Measurements from ENCODE around the gene SDK1.

Gene SDK1

DNA sequence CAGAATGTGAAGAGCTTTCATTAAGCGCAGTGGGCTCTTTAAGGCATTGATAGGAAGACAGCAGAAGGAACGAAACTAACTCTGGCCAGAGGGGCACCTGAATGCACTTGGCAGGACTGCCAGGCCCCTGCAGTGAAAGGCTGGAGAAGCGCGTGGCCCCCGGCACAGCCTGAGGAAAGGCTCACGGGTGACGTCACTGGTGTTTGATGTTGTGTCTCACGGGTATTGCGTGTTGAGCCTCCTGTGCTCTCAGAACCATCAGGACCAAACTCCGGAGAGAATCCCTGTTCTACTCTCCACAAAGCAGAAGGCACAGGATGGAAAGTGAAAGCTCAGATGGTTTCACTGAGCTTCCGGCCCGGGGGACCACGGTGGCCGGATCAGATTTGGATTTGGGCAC is 865.3 kb downstream of the SDK1 start:
- ChIA-PET CTCF (no interaction called here), POLR2A (no interaction called here)
- no peak for DNase-seq (ENCODE audit: extremely low spot score)
- no peak for TF ChIP-seq CTBP1 (IDR thresholded peaks at IDR 0.05; ENCODE audit: borderline replicate concordance)
- TF ChIP-seq FOXM1 (IDR thresholded peaks at IDR 0.05; ENCODE audit: borderline replicate concordance): no peak
- no peak for TF ChIP-seq TARDBP (IDR thresholded peaks at IDR 0.05)
- no peak for TF ChIP-seq ARNT (IDR thresholded peaks at IDR 0.05)
- no peak for TF ChIP-seq ELF4 (IDR thresholded peaks at IDR 0.05)
- no peak for TF ChIP-seq SP1 (IDR thresholded peaks at IDR 0.05)
- TF ChIP-seq SUZ12 (IDR thresholded peaks at IDR 0.05): no peak
- no peak for TF ChIP-seq HDGF (IDR thresholded peaks at IDR 0.05; ENCODE audit: borderline replicate concordance)
- no peak for TF ChIP-seq ZNF384 (IDR thresholded peaks at IDR 0.05)
- no peak for TF ChIP-seq NFRKB (IDR thresholded peaks at IDR 0.05)
- TF ChIP-seq L3MBTL2 (conservative IDR thresholded peaks at IDR 0.05): no peak
- no peak for TF ChIP-seq FOXK2 (IDR thresholded peaks at IDR 0.05)
- no peak for TF ChIP-seq LEF1 (IDR thresholded peaks at IDR 0.05; ENCODE audit: borderline replicate concordance)
- TF ChIP-seq FOXA1 (IDR thresholded peaks at IDR 0.05): no peak

DNA sequence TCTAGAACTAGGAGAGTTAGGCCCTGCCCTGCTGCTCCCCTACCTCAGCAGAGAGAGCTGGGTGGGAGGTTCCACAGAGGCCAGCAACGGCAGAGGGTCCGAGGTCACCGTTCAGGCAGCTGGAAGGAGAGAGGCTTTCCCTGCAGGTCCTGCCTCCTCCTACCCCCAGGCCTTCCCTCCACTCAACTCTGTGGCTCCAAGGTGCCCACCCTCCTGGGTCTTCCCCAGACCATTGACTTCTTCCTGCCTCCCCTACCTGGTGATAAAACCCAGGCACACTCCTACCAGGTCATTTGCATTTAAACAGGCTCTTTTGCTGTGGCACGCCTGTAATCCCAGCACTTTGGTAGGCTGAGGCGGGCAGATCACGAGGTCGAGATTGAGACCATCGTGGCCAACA is 865.8 kb downstream of the SDK1 start:
- TF ChIP-seq HDGF (IDR thresholded peaks at IDR 0.05; ENCODE audit: borderline replicate concordance) (no peak), BHLHE40 (IDR thresholded peaks at IDR 0.05; ENCODE audit: borderline replicate concordance) (no peak), NFRKB (IDR thresholded peaks at IDR 0.05) (no peak), LEF1 (IDR thresholded peaks at IDR 0.05; ENCODE audit: borderline replicate concordance) (no peak), FOXK2 (IDR thresholded peaks at IDR 0.05) (no peak)
- ChIA-PET POLR2A (no interaction called here), CTCF (no interaction called here)
- no peak for DNase-seq (ENCODE audit: extremely low spot score)

DNA sequence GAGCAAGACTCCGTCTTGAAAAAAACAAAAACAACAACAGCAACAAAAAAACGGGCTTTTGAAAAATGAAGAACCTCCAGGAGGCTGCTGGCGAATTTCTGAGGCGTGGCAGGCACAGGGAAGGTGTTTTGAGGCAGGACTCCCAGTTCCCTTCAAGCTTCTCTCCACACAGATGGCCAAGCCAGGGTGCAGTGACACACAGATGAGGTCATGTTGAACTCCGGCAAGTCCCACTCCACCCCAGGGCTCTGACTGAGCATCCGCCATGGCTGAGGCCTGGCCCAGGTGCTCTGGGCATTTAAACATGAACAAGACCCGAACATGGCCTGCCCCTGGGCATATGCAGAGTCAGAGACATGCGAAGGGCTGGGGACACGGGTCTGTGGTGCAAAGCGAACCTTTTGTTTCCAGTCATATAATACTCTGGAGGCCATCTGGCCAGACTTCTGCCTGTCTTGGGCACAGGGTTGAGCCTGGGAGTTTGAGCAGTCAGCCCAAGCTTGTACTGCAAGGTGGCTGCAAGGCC is 866.4 kb downstream of the SDK1 start:
- DNase-seq (ENCODE audit: extremely low spot score): no peak
- TF ChIP-seq L3MBTL2 (conservative IDR thresholded peaks at IDR 0.05): no peak
- no peak for TF ChIP-seq TARDBP (IDR thresholded peaks at IDR 0.05)
- TF ChIP-seq ARNT (IDR thresholded peaks at IDR 0.05): no peak
- no peak for TF ChIP-seq SUZ12 (IDR thresholded peaks at IDR 0.05)
- no peak for TF ChIP-seq FOXK2 (IDR thresholded peaks at IDR 0.05)
- TF ChIP-seq BHLHE40 (IDR thresholded peaks at IDR 0.05; ENCODE audit: borderline replicate concordance): no peak
- TF ChIP-seq LEF1 (IDR thresholded peaks at IDR 0.05; ENCODE audit: borderline replicate concordance): no peak
- TF ChIP-seq NFRKB (IDR thresholded peaks at IDR 0.05): no peak
- no peak for TF ChIP-seq FOXM1 (IDR thresholded peaks at IDR 0.05; ENCODE audit: borderline replicate concordance)
- TF ChIP-seq, protein P1, sequence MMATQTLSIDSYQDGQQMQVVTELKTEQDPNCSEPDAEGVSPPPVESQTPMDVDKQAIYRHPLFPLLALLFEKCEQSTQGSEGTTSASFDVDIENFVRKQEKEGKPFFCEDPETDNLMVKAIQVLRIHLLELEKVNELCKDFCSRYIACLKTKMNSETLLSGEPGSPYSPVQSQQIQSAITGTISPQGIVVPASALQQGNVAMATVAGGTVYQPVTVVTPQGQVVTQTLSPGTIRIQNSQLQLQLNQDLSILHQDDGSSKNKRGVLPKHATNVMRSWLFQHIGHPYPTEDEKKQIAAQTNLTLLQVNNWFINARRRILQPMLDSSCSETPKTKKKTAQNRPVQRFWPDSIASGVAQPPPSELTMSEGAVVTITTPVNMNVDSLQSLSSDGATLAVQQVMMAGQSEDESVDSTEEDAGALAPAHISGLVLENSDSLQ (IDR thresholded peaks at IDR 0.05): no peak
- no peak for TF ChIP-seq HDGF (IDR thresholded peaks at IDR 0.05; ENCODE audit: borderline replicate concordance)
- TF ChIP-seq ELF4 (IDR thresholded peaks at IDR 0.05): no peak
- no peak for TF ChIP-seq SP1 (IDR thresholded peaks at IDR 0.05)
- TF ChIP-seq CTBP1 (IDR thresholded peaks at IDR 0.05; ENCODE audit: borderline replicate concordance): no peak
- no peak for TF ChIP-seq FOXA1 (IDR thresholded peaks at IDR 0.05)
- TF ChIP-seq ZNF384 (IDR thresholded peaks at IDR 0.05): no peak
- ChIA-PET CTCF (no interaction called here), POLR2A (no interaction called here)

DNA sequence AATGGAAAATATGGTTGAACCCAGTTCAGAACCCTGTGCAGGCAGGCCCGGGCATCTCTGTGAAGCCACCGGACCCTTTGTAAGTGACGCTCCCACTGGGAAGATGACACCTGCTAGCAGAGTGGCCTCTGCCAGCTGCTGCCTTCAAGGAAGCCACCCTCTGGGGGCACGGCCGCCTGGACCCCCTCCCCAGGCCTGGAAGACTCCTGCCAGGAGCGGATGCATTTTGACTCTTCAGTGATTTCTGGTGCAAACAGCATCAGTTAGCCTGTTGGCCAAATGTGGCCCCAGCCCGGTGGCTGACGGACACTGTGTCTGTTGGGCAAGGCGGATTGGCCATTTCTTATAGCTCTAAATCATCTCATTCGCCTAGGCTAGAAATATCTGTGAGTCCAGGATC is 867.0 kb downstream of the SDK1 start:
- ChIA-PET CTCF (no interaction called here), POLR2A (no interaction called here)
- TF ChIP-seq FOXK2 (IDR thresholded peaks at IDR 0.05) (no peak), SP1 (IDR thresholded peaks at IDR 0.05) (no peak), NFRKB (IDR thresholded peaks at IDR 0.05) (no peak), TARDBP (IDR thresholded peaks at IDR 0.05) (no peak), LEF1 (IDR thresholded peaks at IDR 0.05; ENCODE audit: borderline replicate concordance) (no peak), HDGF (IDR thresholded peaks at IDR 0.05; ENCODE audit: borderline replicate concordance) (no peak), ARNT (IDR thresholded peaks at IDR 0.05) (no peak), ELF4 (IDR thresholded peaks at IDR 0.05) (no peak), L3MBTL2 (conservative IDR thresholded peaks at IDR 0.05) (no peak), SUZ12 (IDR thresholded peaks at IDR 0.05) (no peak), BHLHE40 (IDR thresholded peaks at IDR 0.05; ENCODE audit: borderline replicate concordance) (no peak), ZNF384 (IDR thresholded peaks at IDR 0.05) (no peak), FOXM1 (IDR thresholded peaks at IDR 0.05; ENCODE audit: borderline replicate concordance) (no peak)
- TF ChIP-seq, protein P1 (IDR thresholded peaks at IDR 0.05): no peak
- no peak for DNase-seq (ENCODE audit: extremely low spot score)

DNA sequence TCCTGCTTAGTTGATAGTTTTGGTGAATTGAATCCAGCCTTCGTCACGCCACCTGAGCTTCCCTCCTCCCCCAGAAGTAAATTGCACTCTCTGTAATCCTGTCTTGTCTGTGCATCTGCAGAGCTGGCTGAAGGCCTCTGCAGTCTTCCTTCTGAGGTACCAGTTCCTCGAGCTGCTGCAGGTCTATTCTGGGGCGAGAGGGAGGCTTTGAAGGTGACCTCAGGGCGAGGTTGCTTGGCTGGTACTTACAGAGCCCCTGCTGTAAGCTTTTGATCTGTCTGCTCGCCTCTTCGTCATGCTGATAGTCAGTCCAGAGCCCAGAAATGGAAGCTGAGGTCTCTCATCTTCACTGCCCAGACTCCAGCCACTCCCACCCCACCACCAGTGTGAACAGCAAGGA is 867.5 kb downstream of the SDK1 start:
- no peak for TF ChIP-seq ZNF384 (IDR thresholded peaks at IDR 0.05)
- CTCF ChIA-PET: no interaction called here
- POLR2A ChIA-PET: no interaction called here
- DNase-seq (ENCODE audit: extremely low spot score): no peak

DNA sequence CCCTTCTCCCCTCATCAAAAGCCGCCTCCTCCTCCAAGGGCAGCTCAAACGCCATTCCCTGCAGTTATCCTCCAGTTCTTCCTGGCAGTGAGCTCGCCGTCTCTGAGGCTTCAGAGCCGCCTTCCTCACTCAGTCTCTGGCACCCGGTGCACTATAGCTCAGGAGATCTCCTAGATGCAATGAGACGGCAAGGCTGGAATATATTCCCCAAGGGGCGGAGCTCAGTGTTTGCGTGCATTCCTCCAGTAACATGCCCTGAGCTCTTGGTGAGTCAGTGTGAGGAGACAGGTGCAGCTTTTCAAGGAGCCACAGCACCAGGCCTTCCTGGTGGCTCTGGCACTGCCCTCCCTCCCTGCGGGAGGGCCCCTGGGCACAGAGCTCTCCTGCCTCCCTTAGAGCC is 868.4 kb downstream of the SDK1 start:
- POLR2A ChIA-PET: no interaction called here
- CTCF ChIA-PET: no interaction called here
- TF ChIP-seq ELF4 (IDR thresholded peaks at IDR 0.05) (no peak), L3MBTL2 (conservative IDR thresholded peaks at IDR 0.05) (no peak), CTBP1 (IDR thresholded peaks at IDR 0.05; ENCODE audit: borderline replicate concordance) (no peak), TARDBP (IDR thresholded peaks at IDR 0.05) (no peak), ARNT (IDR thresholded peaks at IDR 0.05) (no peak), FOXM1 (IDR thresholded peaks at IDR 0.05; ENCODE audit: borderline replicate concordance) (no peak), LEF1 (IDR thresholded peaks at IDR 0.05; ENCODE audit: borderline replicate concordance) (no peak), BHLHE40 (IDR thresholded peaks at IDR 0.05; ENCODE audit: borderline replicate concordance) (no peak), FOXA1 (IDR thresholded peaks at IDR 0.05) (no peak), SP1 (IDR thresholded peaks at IDR 0.05) (no peak), HDGF (IDR thresholded peaks at IDR 0.05; ENCODE audit: borderline replicate concordance) (no peak), ZNF384 (IDR thresholded peaks at IDR 0.05) (no peak), FOXK2 (IDR thresholded peaks at IDR 0.05) (no peak), NFRKB (IDR thresholded peaks at IDR 0.05) (no peak)
- TF ChIP-seq, protein P1 (IDR thresholded peaks at IDR 0.05): no peak
- no peak for DNase-seq (ENCODE audit: extremely low spot score)
